Right lobe of liver (tissue), 6 donors: Measurements from ENCODE around the gene SERPINA3. TPM values are rescaled to one million over a fixed set of nuclear protein-coding genes. Genes with fewer than 3 reads are reported as not detected.

ENCODE experiments used
- ATAC-seq, 4 donors: fragments of 200-7000 bp; cut with Tn5 transposase; one replicate each; pipeline ENCODE4 v1.9.1; 2020; ENCODE audit warnings: mild to moderate bottlenecking in 4 of 4, moderate library complexity in 4 of 4
- DNase-seq, 3 donors: peaks; one replicate each; pipeline ENCODE4 v3.0.0-alpha.2; 2020
- H3K27ac ChIP-seq, 3 donors: fragments of 200-600 bp; one replicate each; pipeline ENCODE4 v1.8.0; 2022
- H3K27me3 ChIP-seq, 2 donors: fragments of 200-600 bp; one replicate each; pipeline ENCODE4 v1.8.0; 2022
- H3K36me3 ChIP-seq, 4 donors: fragments of 200-600 bp; sonication (generic) in 1 of 4; one replicate each; pipeline versions ENCODE4 v1.5.1 to v1.8.0; 2017 to 2022; ENCODE audit warnings: control low read depth in 1 of 4
- H3K4me1 ChIP-seq, 4 donors: fragments of 200-600 bp; sonication (generic) in 1 of 4; one replicate each; pipeline versions ENCODE4 v1.5.1 to v1.8.0; 2017 to 2022; ENCODE audit warnings: control low read depth in 1 of 4
- H3K4me3 ChIP-seq, 3 donors: fragments of 200-600 bp; one replicate each; pipeline ENCODE4 v1.8.0; 2022
- H3K9me3 ChIP-seq, 4 donors: fragments of 200-600 bp; sonication (generic) in 1 of 4; one replicate each; pipeline versions ENCODE4 v1.5.1 to v1.8.0; 2017 to 2022; ENCODE audit warnings: control low read depth in 1 of 4
- POLR2A ChIP-seq: fragments of 450-650 bp; IDR thresholded peaks from one replicate; pipeline ENCODE4 v1.6.1; 2017; ENCODE audit warnings: antibody characterized with exemption, mild to moderate bottlenecking
- WGBS: methylation state at CpG from one replicate; pipeline ENCODE4 v1.1.6; 2018; ENCODE audit warnings: low coverage, low lambda C conversion rate; ENCODE audit not compliant: insufficient coverage; ENCODE audit errors: missing lambda C conversion rate; 5-methylcytosine and 5-hydroxymethylcytosine counted together
- intact Hi-C, 2 donors: fragments of 100-400 bp; cut with DNase I; formaldehyde crosslinking; loops; one replicate each; pipeline versions ENCODE4 v1.11.2 to v1.14.1; 2022
- total RNA-seq, 6 experiments: library from RNA; depleted of rRNA in 2 of 6; stranded (reverse); fragments of >200 nt in 2 of 6; fragmentation: NEBNext Ultra II Directional in 3 of 6; extraction: Animal tissue kit (Norgen Biotek cat#: 25700) in 3 of 6; gene quantifications; one replicate each; pipeline versions ENCODE4 v1.1.0 to v1.2.4, GENCODE V29; 2016 to 2023
- TF ChIP-seq, protein P1 (sequence below), 4 donors: fragments of 200-600 bp in 3 of 4; fragments of 450-650 bp in 1 of 4; IDR thresholded peaks; one replicate each; pipeline versions ENCODE4 v1.5.1 to v1.8.0; 2016 to 2022; ENCODE audit warnings: antibody characterized with exemption in 4 of 4, mild to moderate bottlenecking in 2 of 4
- donor health status: DM: no; HTN: yes; CAD: no.
- donor health status: DM: no; HTN: no; CAD: no.
- donor health status: DM: no; HTN: no; CAD: no.
- donor health status: DM: no; HTN: yes; CAD: no.
- donor health status: DM: no; HTN: yes; CAD: no.

SERPINA3 gene
- total RNA-seq, 6 experiments from 2014 or later, result 5,211 to 12,749 (median 8,707) TPM

DNA sequence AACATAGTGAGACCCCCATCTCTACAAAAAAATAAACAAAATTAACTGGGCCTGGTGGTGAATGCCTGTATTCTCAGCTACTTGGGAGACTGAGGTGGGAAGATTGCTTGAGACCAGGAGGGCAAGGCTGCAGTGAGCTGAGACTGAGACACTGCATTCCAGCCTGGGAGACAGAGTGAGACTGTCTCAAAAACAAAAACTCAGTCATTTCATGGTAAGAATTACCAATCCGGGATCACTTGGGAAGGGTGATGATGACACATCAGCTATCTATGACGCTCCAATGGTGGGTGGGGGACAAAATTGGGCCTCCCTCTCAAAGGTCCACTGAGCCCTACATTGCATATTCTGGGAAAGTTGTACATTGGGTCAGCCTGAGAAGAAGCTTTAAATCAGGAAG is 47.7 kb downstream of the SERPINA3 start:
- DNase-seq (no peak), ATAC-seq (no peak)
- WGBS, result 100% methylated on average over 2 of the region's 2 CpGs
- H3K4me3 ChIP-seq, result no peak overlapping the region
- intact Hi-C loops, result no loop called here
- H3K9me3 ChIP-seq, result no peaks in the 10 kb centered on the region
- H3K27ac ChIP-seq, result no peak overlapping the region
- no peak for TF ChIP-seq POLR2A
- TF ChIP-seq, protein P1, sequence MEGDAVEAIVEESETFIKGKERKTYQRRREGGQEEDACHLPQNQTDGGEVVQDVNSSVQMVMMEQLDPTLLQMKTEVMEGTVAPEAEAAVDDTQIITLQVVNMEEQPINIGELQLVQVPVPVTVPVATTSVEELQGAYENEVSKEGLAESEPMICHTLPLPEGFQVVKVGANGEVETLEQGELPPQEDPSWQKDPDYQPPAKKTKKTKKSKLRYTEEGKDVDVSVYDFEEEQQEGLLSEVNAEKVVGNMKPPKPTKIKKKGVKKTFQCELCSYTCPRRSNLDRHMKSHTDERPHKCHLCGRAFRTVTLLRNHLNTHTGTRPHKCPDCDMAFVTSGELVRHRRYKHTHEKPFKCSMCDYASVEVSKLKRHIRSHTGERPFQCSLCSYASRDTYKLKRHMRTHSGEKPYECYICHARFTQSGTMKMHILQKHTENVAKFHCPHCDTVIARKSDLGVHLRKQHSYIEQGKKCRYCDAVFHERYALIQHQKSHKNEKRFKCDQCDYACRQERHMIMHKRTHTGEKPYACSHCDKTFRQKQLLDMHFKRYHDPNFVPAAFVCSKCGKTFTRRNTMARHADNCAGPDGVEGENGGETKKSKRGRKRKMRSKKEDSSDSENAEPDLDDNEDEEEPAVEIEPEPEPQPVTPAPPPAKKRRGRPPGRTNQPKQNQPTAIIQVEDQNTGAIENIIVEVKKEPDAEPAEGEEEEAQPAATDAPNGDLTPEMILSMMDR (IDR thresholded peaks at IDR 0.05), result no peak
- H3K36me3 ChIP-seq, result no peaks in the 10 kb centered on the region
- no peaks in the 10 kb centered on the region for H3K4me1 ChIP-seq
- no peaks in the 10 kb centered on the region for H3K27me3 ChIP-seq

DNA sequence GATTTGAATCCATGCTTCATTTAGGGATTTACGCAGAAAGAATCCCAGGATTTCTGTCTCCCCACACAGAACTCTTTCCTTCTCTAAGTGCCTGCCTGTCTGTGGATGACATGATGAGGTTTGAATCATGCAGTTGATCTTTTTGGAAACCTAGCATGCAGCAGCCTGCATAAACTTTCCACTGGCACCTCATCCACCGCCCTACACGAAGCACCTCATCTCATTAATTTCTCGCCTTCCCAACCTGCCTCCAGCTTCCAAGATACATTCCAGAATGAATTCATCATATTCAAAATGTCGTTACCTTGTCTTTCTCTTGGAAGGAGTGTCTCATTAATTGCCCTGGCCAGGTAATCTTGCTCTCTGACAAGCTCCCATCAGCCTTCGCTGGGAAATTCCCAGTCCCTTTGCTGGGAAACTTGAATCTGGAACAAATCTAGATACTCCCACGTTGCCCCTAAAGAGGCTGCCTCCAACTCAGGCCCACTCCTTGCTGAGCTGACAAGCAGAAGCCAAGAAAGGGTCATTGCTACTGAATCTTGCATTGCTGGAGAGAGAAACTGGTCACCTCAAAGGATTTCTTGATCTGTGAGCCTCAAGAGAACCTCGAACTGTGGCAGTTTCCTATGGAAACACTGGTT is 48.2 kb downstream of the SERPINA3 start:
- Histone ChIP-seq H3K4me3 (no peak overlapping the region), H3K27me3 (no peaks in the 10 kb centered on the region), H3K4me1 (no peaks in the 10 kb centered on the region), H3K36me3 (no peaks in the 10 kb centered on the region), H3K9me3 (no peaks in the 10 kb centered on the region), H3K27ac (no peak overlapping the region)
- WGBS, result 74% methylated on average over 7 of the region's 8 CpGs
- DNase-seq, result peak in 1 of 3 donors; percentile 6
- TF ChIP-seq, protein P1 (IDR thresholded peaks at IDR 0.05), result no peak
- no peak for TF ChIP-seq POLR2A
- ATAC-seq, result no peak
- intact Hi-C loops, result no loop called here

DNA sequence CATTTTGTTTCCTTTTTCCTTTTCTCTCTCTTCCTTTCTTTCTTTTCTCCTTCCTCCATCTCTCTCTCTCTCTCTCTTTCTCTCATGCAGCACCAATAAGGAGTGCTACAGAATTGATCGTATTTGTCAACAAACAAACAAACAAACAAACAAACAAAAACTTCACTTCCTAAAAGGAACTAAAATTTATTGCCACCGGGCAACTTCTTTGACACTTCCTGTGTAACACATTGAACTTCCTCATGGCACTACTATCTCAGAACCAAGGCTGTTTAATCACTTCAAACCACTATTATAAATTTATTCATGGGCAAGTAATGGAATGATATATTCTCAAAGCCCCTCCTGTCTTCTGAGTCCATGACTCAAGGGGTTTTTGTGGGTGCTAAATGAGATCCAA is 51.3 kb downstream of the SERPINA3 start:
- Histone ChIP-seq H3K27ac (no peak overlapping the region), H3K9me3 (no peaks in the 10 kb centered on the region), H3K4me1 (no peaks in the 10 kb centered on the region), H3K36me3 (no peaks in the 10 kb centered on the region), H3K27me3 (no peaks in the 10 kb centered on the region), H3K4me3 (no peak overlapping the region)
- WGBS, result 28% methylated on average over 2 of the region's 2 CpGs
- TF ChIP-seq, protein P1 (IDR thresholded peaks at IDR 0.05), result no peak
- TF ChIP-seq POLR2A, result no peak
- ATAC-seq, result no peak
- DNase-seq, result no peak
- intact Hi-C loops, result no loop called here

DNA sequence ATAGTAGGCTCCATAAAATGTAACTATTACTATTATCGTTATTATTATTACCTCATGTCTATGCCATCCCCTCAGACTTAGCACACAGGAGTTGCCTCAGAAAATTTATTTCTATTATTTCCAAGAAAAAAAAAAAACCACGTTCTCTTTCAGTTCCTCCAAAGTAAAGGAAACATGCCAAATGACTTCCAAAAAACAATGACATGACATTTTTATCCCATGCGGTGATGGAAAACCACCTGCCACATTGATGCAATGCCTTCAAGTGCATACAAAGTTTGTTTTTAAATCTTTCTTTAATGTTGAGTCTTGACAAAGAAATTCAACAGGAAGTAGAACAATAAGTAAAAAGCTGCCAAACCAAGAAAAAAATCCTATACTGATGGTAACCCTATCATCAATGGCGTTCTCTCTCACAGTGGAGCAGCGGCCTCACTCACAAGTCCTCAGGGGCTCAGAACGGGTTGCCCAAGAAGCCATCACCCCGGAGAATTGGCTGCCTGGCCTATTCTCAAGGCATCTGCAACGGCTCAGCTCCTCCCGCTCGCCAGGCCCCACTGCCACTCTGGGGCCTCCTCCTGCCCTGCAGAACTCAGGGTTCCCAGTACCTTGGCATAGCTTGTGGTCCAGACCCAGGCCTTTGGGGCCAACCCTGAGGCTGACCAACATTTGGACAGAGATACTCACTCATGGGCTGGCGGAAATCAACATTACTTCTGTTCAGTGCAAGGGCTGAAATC is 51.9 kb downstream of the SERPINA3 start:
- DNase-seq, result peak in 1 of 3 donors; percentile 14
- no peaks in the 10 kb centered on the region for H3K27me3 ChIP-seq
- intact Hi-C loops, result no loop called here
- ATAC-seq, result no peak
- 69% methylated on average over 6 of the region's 11 CpGs for WGBS
- no peak overlapping the region for H3K27ac ChIP-seq
- H3K9me3 ChIP-seq, result no peaks in the 10 kb centered on the region
- no peak for TF ChIP-seq POLR2A
- TF ChIP-seq, protein P1 (IDR thresholded peaks at IDR 0.05), result no peak
- no peaks in the 10 kb centered on the region for H3K4me1 ChIP-seq
- H3K4me3 ChIP-seq, result no peak overlapping the region
- no peaks in the 10 kb centered on the region for H3K36me3 ChIP-seq
